Endothelial cell of umbilical vein (primary cell): Measurements from ENCODE around the gene BRWD1. TPM values are rescaled to one million over a fixed set of nuclear protein-coding genes. Genes with fewer than 3 reads are reported as not detected.

Source experiments
- BruUV-seq: library from RNA; stranded (reverse); fragments of 400-500 nt; replicated peaks from 2 replicates; lab custom pipeline; 2021; lab: Mats Ljungman, UMichigan
- CTCF ChIA-PET: fragments of 300-600, 350-600 bp; sonication (Branson Sonifier 250); formaldehyde crosslinking; loops from one replicate; lab custom pipeline; 2021; ENCODE audit warnings: antibody characterized with exemption, inconsistent platforms; lab: Charles Lee
- POLR2A ChIA-PET: fragments of 300-600, 350-600 bp; sonication (Branson Sonifier 250); formaldehyde crosslinking; loops from one replicate; lab custom pipeline; 2021; ENCODE audit warnings: antibody characterized with exemption, inconsistent platforms; lab: Charles Lee
- DNase-seq: peaks from one replicate; pipeline ENCODE4 v3.0.0-alpha.2; 2011; ENCODE audit warnings: low read depth, low spot score
- FAIRE-seq: peaks from 2 replicates; lab custom pipeline; 2011; peaks lifted over from hg19 to GRCh38; lab: Jason Lieb, UNC
- H2AFZ ChIP-seq: 2 replicates; pipeline ENCODE4 v1.6.0; 2012; ENCODE audit warnings: low read depth, low read length, control low read depth, inconsistent platforms
- H3K27ac ChIP-seq: 2 replicates; pipeline ENCODE4 v1.5.1; 2011; ENCODE audit warnings: low read depth, mild to moderate bottlenecking, control low read depth, low read length, moderate library complexity; ENCODE audit not compliant: insufficient read depth
- H3K27me3 ChIP-seq, 2 experiments: 2 replicates each; pipeline versions ENCODE4 v1.6.0 to v1.6.1; 2011; ENCODE audit warnings: low read length in 2 of 2, mixed read lengths in 1 of 2; ENCODE audit not compliant: control insufficient read depth in 2 of 2, insufficient read depth in 2 of 2
- H3K36me3 ChIP-seq, 2 experiments: 2 replicates in 1 of 2; 3 replicates in 1 of 2; pipeline ENCODE4 v1.5.1; 2011; ENCODE audit warnings: low read length in 2 of 2, mild to moderate bottlenecking in 1 of 2, moderate library complexity in 1 of 2; ENCODE audit not compliant: control insufficient read depth in 2 of 2, insufficient read depth in 2 of 2; ENCODE audit errors: extremely low read depth in 1 of 2
- H3K4me1 ChIP-seq: 3 replicates; pipeline ENCODE4 v1.5.1; 2011; ENCODE audit warnings: mild to moderate bottlenecking, low read length; ENCODE audit not compliant: control insufficient read depth, insufficient read depth; ENCODE audit errors: extremely low read depth
- H3K4me2 ChIP-seq: 2 replicates; pipeline ENCODE4 v1.6.1; 2011; ENCODE audit warnings: low read length, control low read depth, mixed read lengths; ENCODE audit not compliant: insufficient read depth
- H3K4me3 ChIP-seq, 3 experiments: fragments of 200-600 bp in 1 of 3; sonication (generic), shearing (Covaris generic) in 1 of 3; replicated peaks in 1 of 3; 2 replicates each; pipeline ENCODE4 v1.5.1; 2011 to 2016; ENCODE audit warnings: control low read depth in 3 of 3, low read length in 3 of 3, mild to moderate bottlenecking in 2 of 3, inconsistent platforms in 1 of 3, low read depth in 1 of 3, moderate library complexity in 1 of 3; ENCODE audit not compliant: insufficient read depth in 1 of 3
- H3K79me2 ChIP-seq: 2 replicates; pipeline ENCODE4 v1.6.0; 2012; ENCODE audit warnings: low read length, inconsistent platforms; ENCODE audit not compliant: control insufficient read depth, insufficient read depth
- H3K9ac ChIP-seq: replicated peaks from 2 replicates; pipeline ENCODE3; 2011; ENCODE audit warnings: low read length, control low read depth; ENCODE audit not compliant: insufficient read depth; ENCODE audit errors: extremely low read depth
- H3K9me1 ChIP-seq: replicated peaks from 3 replicates; pipeline ENCODE4 v1.6.0; 2011; ENCODE audit warnings: mild to moderate bottlenecking, low read length; ENCODE audit not compliant: control insufficient read depth, insufficient read depth; ENCODE audit errors: extremely low read depth
- H3K9me3 ChIP-seq: replicated peaks from 2 replicates; pipeline ENCODE4 v1.5.1; 2012; ENCODE audit warnings: low read length, inconsistent platforms; ENCODE audit not compliant: control insufficient read depth, insufficient read depth
- H4K20me1 ChIP-seq: replicated peaks from 2 replicates; pipeline ENCODE3; 2011; ENCODE audit warnings: mild to moderate bottlenecking, low read length; ENCODE audit not compliant: control insufficient read depth, insufficient read depth; ENCODE audit errors: extremely low read depth
- CTCF ChIP-seq, 2 donors: IDR thresholded peaks; 1 replicate in 1 of 2; 2 replicates in 1 of 2; pipeline ENCODE4 v1.5.1; 2011; ENCODE audit warnings: low read length in 2 of 2, mild to moderate bottlenecking in 2 of 2, moderate library complexity in 2 of 2, control low read depth in 1 of 2, inconsistent platforms in 1 of 2, low read depth in 1 of 2; ENCODE audit not compliant: insufficient read depth in 1 of 2; ENCODE audit errors: extremely low read depth in 1 of 2
- EZH2 ChIP-seq: IDR thresholded peaks from 2 replicates; pipeline ENCODE4 v1.6.1; 2012; ENCODE audit warnings: borderline replicate concordance, low read depth, mild to moderate bottlenecking, moderate library complexity, low read length, inconsistent platforms; ENCODE audit not compliant: severe bottlenecking
- FOS ChIP-seq: IDR thresholded peaks from 2 replicates; pipeline ENCODE4 v1.6.1; 2011; ENCODE audit warnings: mild to moderate bottlenecking, low read length, moderate library complexity, borderline replicate concordance; ENCODE audit not compliant: insufficient read depth
- GATA2 ChIP-seq: IDR thresholded peaks from 2 replicates; pipeline ENCODE4 v1.7.0; 2011; ENCODE audit warnings: low read depth, mild to moderate bottlenecking, moderate library complexity, mixed read lengths, low read length; ENCODE audit not compliant: insufficient read length, insufficient read depth
- JUN ChIP-seq: IDR thresholded peaks from 2 replicates; pipeline ENCODE4 v1.6.1; 2011; ENCODE audit warnings: borderline replicate concordance, low read depth; ENCODE audit not compliant: insufficient read length, insufficient read depth
- MAX ChIP-seq: IDR thresholded peaks from 2 replicates; pipeline ENCODE4 v1.6.1; 2011; ENCODE audit not compliant: insufficient read depth, insufficient read length
- MYC ChIP-seq: IDR thresholded peaks from one replicate; pipeline ENCODE4 v1.6.1; 2011; ENCODE audit warnings: mild to moderate bottlenecking, low read depth, low read length
- POLR2A ChIP-seq: IDR thresholded peaks from 2 replicates; pipeline ENCODE4 v1.6.1; 2012; ENCODE audit warnings: low read depth, mild to moderate bottlenecking, control low read depth, low read length
- POLR2AphosphoS5 ChIP-seq: IDR thresholded peaks from 2 replicates; pipeline ENCODE4 v1.6.1; 2012; ENCODE audit warnings: low read depth, mild to moderate bottlenecking, control low read depth, low read length, moderate library complexity; ENCODE audit not compliant: insufficient read depth
- dilution Hi-C: fragments of 300-500 bp; cut with MboI; formaldehyde crosslinking; loops from one replicate; pipeline ENCODE4 v1.15.0; 2019; ENCODE audit warnings: low sequenced_read_pairs; ENCODE audit not compliant: extremely low pct_ligation_motif_present
- intact Hi-C: fragments of 100-400 bp; cut with micrococcal nuclease; formaldehyde crosslinking; loops from one replicate; pipeline ENCODE4 v1.10.0; 2022
- polyA plus RNA-seq, 4 experiments: library from polyadenylated mRNA; depleted of rRNA in 3 of 4; stranded (reverse) in 3 of 4; unstranded in 1 of 4; fragments of >200 nt; gene quantifications; 2 replicates each; pipeline versions ENCODE4 v1.2.1 to v1.2.3, GENCODE V29; 2011 to 2012; ENCODE audit warnings: missing spikeins in 1 of 4
- total RNA-seq: library from RNA; stranded (reverse); gene quantifications from 2 replicates; pipeline ENCODE4 v1.2.3, GENCODE V29; 2021

BRWD1 gene
- total and polyA plus RNA-seq, 2 donors (not counting 3 experiments of a cell fraction or from before 2014, with no cell fraction given) = 6.1 to 33.2 TPM

GRCh38 chr21:39319814-39320332 lies 6.4 kb upstream of the BRWD1 start:
- H4K20me1 ChIP-seq = no peaks in the 10 kb centered on the region
- TF ChIP-seq FOS = no peak
- no peak for TF ChIP-seq CTCF (IDR thresholded peaks at IDR 0.05; ENCODE audit: extremely low read depth in 1 of 2, insufficient read depth in 1 of 2, low read depth in 1 of 2, low read length in 2 of 2)
- TF ChIP-seq MAX = no peak
- no peak for TF ChIP-seq POLR2AphosphoS5
- TF ChIP-seq GATA2 = no peak
- no peak for TF ChIP-seq EZH2
- no peak for TF ChIP-seq POLR2A
- TF ChIP-seq JUN = no peak
- TF ChIP-seq MYC = no peak
- peaks cover under 1% of the 10 kb centered on the region for H3K4me1 ChIP-seq
- BruUV-seq = no TSS peak
- FAIRE-seq = no peak
- DNase-seq = no peak
- H3K9ac ChIP-seq = no peak overlapping the region
- dilution Hi-C loops (no loop called here), intact Hi-C loops (no loop called here)
- no peaks in the 10 kb centered on the region for H3K9me3 ChIP-seq
- POLR2A ChIA-PET = no interaction called here
- H3K4me3 ChIP-seq = no peak overlapping the region
- no peak overlapping the region for H2AFZ ChIP-seq
- peaks cover 5 to 10% of the 10 kb centered on the region in 2 experiments for H3K27me3 ChIP-seq
- H3K4me2 ChIP-seq = no peak overlapping the region
- H3K9me1 ChIP-seq = no peaks in the 10 kb centered on the region
- CTCF ChIA-PET = no interaction called here
- no peak overlapping the region for H3K27ac ChIP-seq
- no peaks in the 10 kb centered on the region for H3K79me2 ChIP-seq
- no peaks in the 10 kb centered on the region for H3K36me3 ChIP-seq
